GM23338 (cell line): Measurements from ENCODE around the gene FNDC3B. TPM values are rescaled to one million over a fixed set of nuclear protein-coding genes. Genes with fewer than 3 reads are reported as not detected.

ENCODE experiments used
- ATAC-seq: fragments of 200-7000 bp; cut with Tn5 transposase; 3 replicates; pipeline ENCODE4 v1.9.1; 2020
- DNase-seq: peaks from one replicate; pipeline ENCODE4 v3.0.0-alpha.2; 2015; ENCODE audit warnings: low spot score
- H2AFZ ChIP-seq: fragments of 200-600 bp; sonication (generic); 2 replicates; pipeline ENCODE4 v1.8.0; 2016; ENCODE audit warnings: antibody characterized with exemption, mild to moderate bottlenecking, moderate library complexity
- H3F3A ChIP-seq: fragments of 200-600 bp; sonication (generic); replicated peaks from 2 replicates; pipeline ENCODE4 v1.8.0; 2017; ENCODE audit warnings: antibody characterized with exemption, mixed run types, low read depth
- H3K27ac ChIP-seq: fragments of 200-600 bp; sonication (generic); 2 replicates; pipeline ENCODE4 v1.6.1; 2016; ENCODE audit warnings: low read depth
- H3K27me3 ChIP-seq: fragments of 200-600 bp; sonication (generic); 2 replicates; pipeline ENCODE4 v1.8.0; 2016; ENCODE audit warnings: mild to moderate bottlenecking, mixed run types, moderate library complexity; ENCODE audit not compliant: insufficient read depth
- H3K36me3 ChIP-seq: fragments of 200-600 bp; sonication (generic); 2 replicates; pipeline ENCODE4 v1.8.0; 2016; ENCODE audit warnings: mild to moderate bottlenecking; ENCODE audit not compliant: insufficient read depth
- H3K4me1 ChIP-seq: fragments of 200-600 bp; sonication (generic); 2 replicates; pipeline ENCODE4 v1.8.0; 2016; ENCODE audit warnings: mild to moderate bottlenecking, moderate library complexity; ENCODE audit not compliant: insufficient read depth
- H3K4me2 ChIP-seq: fragments of 200-600 bp; sonication (generic); 2 replicates; pipeline ENCODE4 v1.7.1; 2017; ENCODE audit warnings: mixed run types
- H3K4me3 ChIP-seq: fragments of 200-600 bp; sonication (generic); 2 replicates; pipeline ENCODE4 v1.6.1; 2016; ENCODE audit warnings: mixed run types
- H3K79me2 ChIP-seq: fragments of 200-600 bp; sonication (generic); replicated peaks from 2 replicates; pipeline ENCODE4 v1.8.0; 2017; ENCODE audit warnings: mild to moderate bottlenecking; ENCODE audit not compliant: insufficient read depth
- H3K9me2 ChIP-seq: fragments of 200-600 bp; sonication (generic); 2 replicates; pipeline ENCODE4 v1.8.0; 2017; ENCODE audit not compliant: insufficient read depth
- H4K20me1 ChIP-seq: fragments of 200-600 bp; sonication (generic); replicated peaks from 2 replicates; pipeline ENCODE4 v1.8.0; 2017; ENCODE audit warnings: mild to moderate bottlenecking; ENCODE audit not compliant: insufficient read depth
- H3K27ac Mint-ChIP-seq: 2 replicates; pipeline ENCODE4 v1.8.0; 2020; ENCODE audit warnings: inconsistent platforms, mild to moderate bottlenecking, moderate library complexity, mixed read lengths
- H3K27me3 Mint-ChIP-seq: 3 replicates; pipeline ENCODE4 v1.8.0; 2022; ENCODE audit warnings: low read depth, mild to moderate bottlenecking, moderate library complexity, mixed read lengths, inconsistent platforms; ENCODE audit not compliant: insufficient read depth, poor library complexity
- H3K36me3 Mint-ChIP-seq: 3 replicates; pipeline ENCODE4 v1.8.0; 2021; ENCODE audit warnings: low read depth, mild to moderate bottlenecking, inconsistent platforms, moderate library complexity, mixed read lengths
- H3K4me1 Mint-ChIP-seq: 3 replicates; pipeline ENCODE4 v1.8.0; 2020; ENCODE audit warnings: mild to moderate bottlenecking, inconsistent platforms, mixed read lengths
- H3K4me3 Mint-ChIP-seq: 3 replicates; pipeline ENCODE4 v1.8.0; 2021; ENCODE audit warnings: moderate library complexity, mild to moderate bottlenecking, inconsistent platforms, mixed read lengths
- H3K9me3 Mint-ChIP-seq: 3 replicates; pipeline ENCODE4 v1.8.0; 2020; ENCODE audit warnings: moderate library complexity, mild to moderate bottlenecking, inconsistent platforms, mixed read lengths
- EZH2 ChIP-seq: fragments of 200-600 bp; sonication (generic); IDR thresholded peaks from one replicate; pipeline ENCODE4 v1.8.0; 2017; ENCODE audit warnings: antibody characterized with exemption, mild to moderate bottlenecking, low read depth; ENCODE audit not compliant: unreplicated experiment
- JUNB ChIP-seq: IDR thresholded peaks from one replicate; pipeline ENCODE4 v1.6.1; 2016; ENCODE audit warnings: antibody characterized with exemption; ENCODE audit not compliant: unreplicated experiment
- NANOG ChIP-seq: IDR thresholded peaks from 2 replicates; pipeline ENCODE4 v1.6.1; 2016; ENCODE audit warnings: antibody characterized with exemption, borderline replicate concordance
- POLR2AphosphoS5 ChIP-seq: IDR thresholded peaks from 2 replicates; pipeline ENCODE4 v1.6.1; 2016; ENCODE audit warnings: antibody characterized with exemption, low read depth
- ZNF331 ChIP-seq: fragments of 250-450 bp; sonication (Bioruptor Pico); IDR thresholded peaks from 2 replicates; pipeline ENCODE4 v1.5.0; 2020; ENCODE audit warnings: low read depth, mild to moderate bottlenecking, moderate library complexity
- ZNF462 ChIP-seq: fragments of 250-450 bp; sonication (Bioruptor Pico); IDR thresholded peaks from 2 replicates; pipeline ENCODE4 v1.5.0; 2020; ENCODE audit warnings: mild to moderate bottlenecking, moderate library complexity
- polyA plus RNA-seq: library from polyadenylated mRNA; unstranded; fragments of >200 nt; fragmentation: Nextera tagmentation; extraction: Ambion mirVana; gene quantifications from 2 replicates; pipeline ENCODE4 v1.2.1, GENCODE V29; 2016
- total RNA-seq: library from RNA; depleted of rRNA; stranded (reverse); fragments of >200 nt; shearing (Covaris generic); gene quantifications from 2 replicates; pipeline ENCODE4 v1.2.3, GENCODE V29; 2014

The FNDC3B gene
- total and polyA plus RNA-seq, 2 experiments from 2014 or later = 19.1 to 55.4 TPM

- TF ChIP-seq ZNF462 (CRISPR knock-in tag) (no peak), JUNB (no peak)
Measured at GRCh38 chr3:172110127-172110779, 70.9 kb downstream of the FNDC3B start (continued).

- H3K79me2 ChIP-seq = peaks cover 77% of the 10 kb centered on the region
Measured at GRCh38 chr3:172111163-172111562, 71.8 kb downstream of the FNDC3B start.

More at GRCh38 chr3:172111163-172111562, 71.8 kb downstream of the FNDC3B start:
- Histone ChIP-seq H2AFZ (no peak overlapping the region), H3F3A (no peaks in the 10 kb centered on the region), H3K27me3 (no peaks in the 10 kb centered on the region), H4K20me1 (no peaks in the 10 kb centered on the region; the same call in 1 of the 2 replicates), H3K4me2 (no peak overlapping the region; the same call in 1 of the 2 replicates), H3K9me2 (no peaks in the 10 kb centered on the region), H3K27ac (no peak overlapping the region), H3K36me3 (peaks cover 6% of the 10 kb centered on the region; the same call in 1 of the 2 replicates), H3K4me1 (peaks cover 32% of the 10 kb centered on the region), H3K4me3 (no peak overlapping the region)
- Mint-ChIP-seq H3K27me3 (peaks cover 3% of the 10 kb centered on the region), H3K4me3 (no peak overlapping the region), H3K4me1 (peaks cover 51% of the 10 kb centered on the region), H3K27ac (no peak overlapping the region), H3K36me3 (peaks cover 17% of the 10 kb centered on the region), H3K9me3 (no peaks in the 10 kb centered on the region)
- ATAC-seq = no peak
- no peak for TF ChIP-seq ZNF331 (CRISPR knock-in tag)
- TF ChIP-seq EZH2 = no peak
- no peak for TF ChIP-seq NANOG
- TF ChIP-seq POLR2AphosphoS5 = no peak
- no peak for TF ChIP-seq JUNB
- DNase-seq = no peak
